ENCODE data around the gene EPHB4.

The EPHB4 gene

GRCh38 chr7:100752994-100753393 lies 74.3 kb downstream of the EPHB4 start:
- Histone ChIP-seq H3K9me3 (no peaks in the 10 kb centered on the region), H3K27ac (no peak overlapping the region)
- TF ChIP-seq, protein P1, sequence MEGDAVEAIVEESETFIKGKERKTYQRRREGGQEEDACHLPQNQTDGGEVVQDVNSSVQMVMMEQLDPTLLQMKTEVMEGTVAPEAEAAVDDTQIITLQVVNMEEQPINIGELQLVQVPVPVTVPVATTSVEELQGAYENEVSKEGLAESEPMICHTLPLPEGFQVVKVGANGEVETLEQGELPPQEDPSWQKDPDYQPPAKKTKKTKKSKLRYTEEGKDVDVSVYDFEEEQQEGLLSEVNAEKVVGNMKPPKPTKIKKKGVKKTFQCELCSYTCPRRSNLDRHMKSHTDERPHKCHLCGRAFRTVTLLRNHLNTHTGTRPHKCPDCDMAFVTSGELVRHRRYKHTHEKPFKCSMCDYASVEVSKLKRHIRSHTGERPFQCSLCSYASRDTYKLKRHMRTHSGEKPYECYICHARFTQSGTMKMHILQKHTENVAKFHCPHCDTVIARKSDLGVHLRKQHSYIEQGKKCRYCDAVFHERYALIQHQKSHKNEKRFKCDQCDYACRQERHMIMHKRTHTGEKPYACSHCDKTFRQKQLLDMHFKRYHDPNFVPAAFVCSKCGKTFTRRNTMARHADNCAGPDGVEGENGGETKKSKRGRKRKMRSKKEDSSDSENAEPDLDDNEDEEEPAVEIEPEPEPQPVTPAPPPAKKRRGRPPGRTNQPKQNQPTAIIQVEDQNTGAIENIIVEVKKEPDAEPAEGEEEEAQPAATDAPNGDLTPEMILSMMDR (IDR thresholded peaks at IDR 0.05), result no peak

More at GRCh38 chr7:100752994-100753393, 74.3 kb downstream of the EPHB4 start:
- no peaks in the 10 kb centered on the region for H3K4me1 ChIP-seq (ENCODE audit: control insufficient read depth in 1 of 2, insufficient read depth in 1 of 2, low read depth in 1 of 2, low read length in 1 of 2)
- no peaks in the 10 kb centered on the region for H3K36me3 ChIP-seq
- peaks cover 28% of the 10 kb centered on the region for H3K27me3 ChIP-seq
- no peak overlapping the region for H3K4me3 ChIP-seq (ENCODE audit: low read depth in 1 of 2, low read length in 1 of 2)

Measured in neutrophil (primary cell).